ENCODE results near the gene KRT83.

DNA sequence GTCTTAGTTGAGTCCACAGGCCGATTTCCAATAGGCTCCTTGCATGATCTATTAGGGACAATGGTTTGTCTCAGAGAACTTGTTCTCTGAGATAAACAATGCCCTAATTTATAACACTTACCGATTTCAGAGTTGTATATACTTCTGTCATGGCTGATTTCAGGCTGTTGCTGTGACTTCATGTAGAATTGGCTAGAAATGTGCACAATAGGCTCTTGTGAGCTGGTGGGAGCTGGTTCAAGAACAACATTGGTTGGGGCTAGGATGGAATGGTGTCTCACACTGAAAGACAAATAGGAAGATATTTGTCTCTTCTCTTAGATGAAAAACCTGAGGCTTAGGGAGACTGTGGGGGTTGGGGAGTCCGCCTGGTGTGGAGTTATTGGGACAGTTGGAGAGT is 53.5 kb downstream of the KRT83 start:
- TF ChIP-seq, protein P1, sequence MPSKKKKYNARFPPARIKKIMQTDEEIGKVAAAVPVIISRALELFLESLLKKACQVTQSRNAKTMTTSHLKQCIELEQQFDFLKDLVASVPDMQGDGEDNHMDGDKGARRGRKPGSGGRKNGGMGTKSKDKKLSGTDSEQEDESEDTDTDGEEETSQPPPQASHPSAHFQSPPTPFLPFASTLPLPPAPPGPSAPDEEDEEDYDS (CRISPR knock-in tag; IDR thresholded peaks at IDR 0.05) = no peak
- TF ChIP-seq GTF2F1 (IDR thresholded peaks at IDR 0.05; ENCODE audit: low read length) = no peak
- no peak for TF ChIP-seq HNRNPH1 (optimal IDR thresholded peaks at IDR 0.05; ENCODE audit: low read depth, low read length)

All from HepG2 (cell line).